Subcutaneous abdominal adipose tissue (tissue), 5 donors: ENCODE results near the gene ANXA2.
A peak's percentile ranks its signal among the peaks of the same experiment; 100 is the strongest.
"Not testable (repeated sequence)": the region's sequence is repeated elsewhere in the genome, so short reads cannot be mapped to it uniquely, and the experiment has no call there.

Experiments used
- H3K27ac ChIP-seq: one replicate; pipeline ENCODE4 v1.7.0; 2013; ENCODE audit warnings: low read depth, mild to moderate bottlenecking, inconsistent platforms, low read length, moderate library complexity
- H3K27me3 ChIP-seq, 5 donors: one replicate each; pipeline ENCODE4 v1.7.0; 2013; ENCODE audit warnings: low read length in 5 of 5, inconsistent platforms in 1 of 5; ENCODE audit not compliant: control insufficient read depth in 5 of 5, insufficient read depth in 4 of 5
- H3K36me3 ChIP-seq, 5 donors: one replicate each; pipeline ENCODE4 v1.7.0; 2013; ENCODE audit warnings: low read length in 5 of 5; ENCODE audit not compliant: control insufficient read depth in 5 of 5, insufficient read depth in 5 of 5
- H3K4me1 ChIP-seq, 5 donors: one replicate each; pipeline ENCODE4 v1.7.0; 2013; ENCODE audit warnings: low read length in 5 of 5, mild to moderate bottlenecking in 3 of 5, moderate library complexity in 1 of 5; ENCODE audit not compliant: control insufficient read depth in 5 of 5, insufficient read depth in 5 of 5
- H3K4me3 ChIP-seq, 5 donors: one replicate each; pipeline ENCODE4 v1.7.0; 2013; ENCODE audit warnings: low read length in 5 of 5, low read depth in 1 of 5
- H3K9ac ChIP-seq, 5 donors: one replicate each; pipeline ENCODE4 v1.7.0; 2013; ENCODE audit warnings: low read length in 5 of 5, mild to moderate bottlenecking in 4 of 5, moderate library complexity in 3 of 5
- H3K9me3 ChIP-seq, 5 donors: one replicate each; pipeline ENCODE4 v1.7.0; 2013; ENCODE audit warnings: low read length in 5 of 5; ENCODE audit not compliant: control insufficient read depth in 5 of 5
- donor health status: healthy.
- donor health status: healthy.
- donor health status: healthy.
- donor health status: healthy.
- donor health status: healthy.

The ANXA2 gene

GRCh38 chr15:60412807-60413206 lies 15.0 kb upstream of the ANXA2 start:
- H3K9ac ChIP-seq, H3K27me3 ChIP-seq, H3K9me3 ChIP-seq, H3K36me3 ChIP-seq: not testable (repeated sequence)
- H3K4me3 ChIP-seq: peak overlapping the region in 1 of 5 donors; percentile 35
- peaks cover 4 to 35% (median 30%) of the 10 kb centered on the region in 5 donors for H3K4me1 ChIP-seq
- H3K27ac ChIP-seq: peak overlapping the region; percentile 88

- Histone ChIP-seq H3K9ac (peak overlapping the region in 1 of 5 donors; percentile 26), H3K9me3 (no peaks in the 10 kb centered on the region), H3K4me3 (no peak overlapping the region), H3K27ac (peak overlapping the region; percentile 38), H3K4me1 (peaks cover 4 to 39% (median 31%) of the 10 kb centered on the region in 5 donors), H3K27me3 (no peaks in the 10 kb centered on the region), H3K36me3 (no peaks in the 10 kb centered on the region)
Observed at GRCh38 chr15:60411774-60412425, 14.1 kb upstream of the ANXA2 start.

GRCh38 chr15:60410350-60410749 lies 12.6 kb upstream of the ANXA2 start:
- H3K36me3 ChIP-seq, H3K27me3 ChIP-seq, H3K9me3 ChIP-seq, H3K9ac ChIP-seq, H3K27ac ChIP-seq, H3K4me3 ChIP-seq: not testable (repeated sequence)
- H3K4me1 ChIP-seq: peaks cover 4 to 43% (median 36%) of the 10 kb centered on the region in 5 donors

- Histone ChIP-seq H3K4me1 (peaks cover 3 to 32% (median 28%) of the 10 kb centered on the region in 5 donors), H3K9ac (no peak overlapping the region), H3K27ac (peak overlapping the region; percentile 70), H3K9me3 (no peaks in the 10 kb centered on the region), H3K4me3 (no peak overlapping the region), H3K36me3 (no peaks in the 10 kb centered on the region), H3K27me3 (no peaks in the 10 kb centered on the region)
Observed at GRCh38 chr15:60408463-60408981, 10.7 kb upstream of the ANXA2 start.

GRCh38 chr15:60407415-60407805 lies 9.6 kb upstream of the ANXA2 start:
- Histone ChIP-seq H3K9ac (no peak overlapping the region), H3K27ac (peak overlapping the region; percentile 70), H3K4me3 (no peak overlapping the region), H3K27me3 (no peaks in the 10 kb centered on the region), H3K36me3 (no peaks in the 10 kb centered on the region), H3K4me1 (peaks cover 0 to 25% (median 20%) of the 10 kb centered on the region in 5 donors), H3K9me3 (no peaks in the 10 kb centered on the region)

GRCh38 chr15:60406513-60407414 lies 9.0 kb upstream of the ANXA2 start:
- no peaks in the 10 kb centered on the region for H3K27me3 ChIP-seq
- H3K27ac ChIP-seq: peak overlapping the region; percentile 70
- no peaks in the 10 kb centered on the region for H3K36me3 ChIP-seq
- no peak overlapping the region for H3K9ac ChIP-seq
- H3K9me3 ChIP-seq: no peaks in the 10 kb centered on the region
- no peak overlapping the region for H3K4me3 ChIP-seq
- peaks cover 0 to 21% (median 17%) of the 10 kb centered on the region in 5 donors for H3K4me1 ChIP-seq

GRCh38 chr15:60405399-60405798 lies 7.6 kb upstream of the ANXA2 start:
- Histone ChIP-seq H3K9me3 (no peaks in the 10 kb centered on the region), H3K36me3 (no peaks in the 10 kb centered on the region), H3K4me3 (no peak overlapping the region), H3K4me1 (peaks cover 0 to 19% (median 14%) of the 10 kb centered on the region in 5 donors), H3K9ac (no peak overlapping the region), H3K27me3 (no peaks in the 10 kb centered on the region), H3K27ac (no peak overlapping the region)

- not testable (repeated sequence) for H3K36me3 ChIP-seq, H3K27ac ChIP-seq, H3K27me3 ChIP-seq, H3K9me3 ChIP-seq, H3K4me3 ChIP-seq, H3K9ac ChIP-seq
- H3K4me1 ChIP-seq: peaks cover 0 to 22% (median 17%) of the 10 kb centered on the region in 5 donors
Observed at GRCh38 chr15:60404351-60404750, 6.6 kb upstream of the ANXA2 start.

GRCh38 chr15:60400944-60401343 lies 3.2 kb upstream of the ANXA2 start:
- H3K9me3 ChIP-seq: no peaks in the 10 kb centered on the region
- no peaks in the 10 kb centered on the region for H3K27me3 ChIP-seq
- H3K9ac ChIP-seq: no peak overlapping the region
- peaks cover 0 to 3% (median 0%) of the 10 kb centered on the region in 5 donors for H3K36me3 ChIP-seq
- H3K27ac ChIP-seq: no peak overlapping the region
- H3K4me1 ChIP-seq: peaks cover 2 to 31% (median 26%) of the 10 kb centered on the region in 5 donors
- no peak overlapping the region for H3K4me3 ChIP-seq

GRCh38 chr15:60399931-60400330 lies 2.1 kb upstream of the ANXA2 start:
- Histone ChIP-seq H3K27me3 (no peaks in the 10 kb centered on the region), H3K9me3 (no peaks in the 10 kb centered on the region), H3K27ac (peak overlapping the region; percentile 99), H3K9ac (peak overlapping the region in 1 of 5 donors; percentile 43), H3K36me3 (peaks cover 4 to 13% (median 7%) of the 10 kb centered on the region in 5 donors), H3K4me3 (no peak overlapping the region), H3K4me1 (peaks cover 9 to 41% (median 36%) of the 10 kb centered on the region in 5 donors)
